NOMO-1 treated with dmso at 0.1 percent for 144 hours (cell line): Measurements from ENCODE around the gene SNTG2.

Source experiments
- DNase-seq: peaks from one replicate; lab custom pipeline; 2025; ENCODE audit not compliant: unreplicated experiment; lab: John Stamatoyannopoulos, UW

Gene SNTG2

DNA sequence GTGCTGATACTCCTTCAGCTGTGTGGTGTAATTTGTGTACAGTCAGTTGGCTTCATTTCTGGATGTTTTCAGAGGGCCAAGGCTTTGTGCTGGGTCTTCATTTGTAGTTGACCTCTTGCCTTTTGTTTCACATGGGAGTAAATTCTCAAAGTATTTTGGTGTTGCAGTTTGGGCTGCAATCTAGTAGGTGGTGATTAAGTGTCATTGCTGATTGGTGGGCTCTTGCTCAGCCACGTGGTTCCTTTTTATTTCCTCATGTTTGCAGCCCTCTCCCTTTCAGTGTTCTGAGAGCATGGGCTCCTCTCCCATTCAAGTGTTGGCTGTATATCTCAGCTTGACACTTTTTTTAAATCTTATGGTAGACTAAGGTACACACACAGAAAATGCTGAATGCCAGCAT lies 96.8 kb downstream of the SNTG2 start:
- no peak for DNase-seq

DNA sequence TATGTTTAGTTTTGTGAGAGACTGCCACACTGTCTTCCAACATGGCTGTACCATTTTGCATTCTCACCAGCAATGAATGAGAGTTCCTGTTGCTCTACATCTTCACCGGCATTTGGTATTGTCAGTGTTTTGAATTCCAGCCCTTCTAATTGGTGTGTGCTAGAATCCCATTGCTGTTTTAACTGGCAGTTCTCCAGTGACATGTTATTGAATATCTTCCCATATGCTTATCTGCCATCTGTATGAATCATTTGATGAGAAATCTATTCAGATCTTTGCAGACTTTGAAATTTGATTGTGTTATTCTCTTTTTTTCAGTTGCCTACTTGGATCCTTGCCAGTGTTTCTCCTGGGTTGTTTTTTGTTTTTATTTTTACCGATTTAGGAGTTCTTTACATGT lies 99.0 kb downstream of the SNTG2 start:
- DNase-seq: no peak

DNA sequence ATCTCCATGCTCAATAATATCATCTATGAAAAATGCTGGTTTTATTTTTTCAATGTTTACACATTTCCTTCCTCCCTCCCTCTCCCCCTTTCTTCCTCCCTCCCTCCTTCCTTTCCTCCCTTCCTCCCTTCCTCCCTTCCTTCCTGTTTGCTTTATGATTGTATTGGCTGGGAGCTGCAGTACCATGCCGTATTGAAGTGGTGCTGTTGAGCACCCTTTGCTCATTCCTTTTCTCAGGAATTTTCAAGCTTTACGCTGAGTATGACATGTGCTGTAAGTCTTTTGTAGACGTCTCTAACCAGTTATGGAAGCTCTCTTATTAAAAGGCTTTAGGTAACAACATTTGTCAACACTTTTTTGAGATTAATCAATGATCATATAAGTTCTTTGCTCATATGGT lies 100.4 kb downstream of the SNTG2 start:
- DNase-seq: no peak

DNA sequence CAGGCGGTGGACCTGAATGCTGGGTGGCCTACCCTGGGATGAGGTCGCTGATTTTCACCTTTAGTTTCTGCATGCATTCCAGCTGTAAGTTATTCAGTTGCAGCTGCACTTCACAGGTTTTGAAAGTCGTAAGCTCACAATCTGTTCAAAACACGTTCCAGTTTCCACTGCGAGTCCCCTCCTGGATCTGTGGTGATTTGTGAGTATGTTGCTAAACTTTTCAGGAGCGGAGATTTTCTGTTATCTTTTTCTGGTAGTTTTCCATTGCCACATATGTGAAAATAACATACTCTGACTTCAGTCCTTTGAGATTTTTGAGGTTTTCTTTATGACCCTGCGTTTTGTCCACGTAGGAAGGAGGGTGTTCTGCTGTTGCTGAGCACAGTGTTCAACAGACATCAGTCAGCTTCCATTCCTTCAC lies 102.1 kb downstream of the SNTG2 start:
- no peak for DNase-seq

DNA sequence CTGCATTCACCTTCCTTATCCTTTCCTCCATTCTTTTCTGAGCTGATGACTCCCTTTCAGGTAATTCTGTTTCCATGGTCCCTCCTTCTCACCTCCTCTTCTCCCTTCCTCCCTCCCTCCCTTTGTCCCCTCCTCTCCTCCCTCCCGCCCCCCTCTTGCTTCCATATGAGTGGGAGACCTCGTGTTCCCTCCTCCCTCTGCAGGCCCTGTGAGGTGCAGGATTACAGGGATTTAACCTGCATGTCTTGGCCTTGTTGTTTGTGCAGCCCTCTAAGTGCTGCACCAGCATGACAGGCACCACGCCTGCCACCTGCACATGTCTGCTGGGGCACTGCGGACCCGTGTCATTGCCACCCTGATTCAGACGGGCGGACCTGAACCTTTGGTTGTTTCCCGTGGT lies 103.1 kb downstream of the SNTG2 start:
- no peak for DNase-seq

DNA sequence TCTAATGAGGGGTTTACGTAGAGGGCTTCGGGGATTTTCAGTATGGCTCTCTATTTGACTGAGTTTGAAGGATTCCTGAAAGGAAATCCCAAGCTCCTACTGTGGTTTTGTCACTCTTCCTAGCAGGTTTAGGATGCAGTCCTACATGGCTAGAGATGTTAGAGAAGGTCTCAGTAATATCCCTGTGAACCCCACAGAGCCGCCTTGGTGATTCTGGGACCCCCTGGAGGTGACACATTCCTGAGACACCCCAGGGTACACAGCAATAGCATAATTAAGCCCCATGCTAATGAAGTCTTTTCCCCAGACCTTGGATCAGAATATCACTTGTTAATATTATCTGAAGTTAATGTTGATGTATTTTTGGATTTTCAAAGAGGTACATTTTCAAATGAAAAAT lies 103.8 kb downstream of the SNTG2 start:
- no peak for DNase-seq

DNA sequence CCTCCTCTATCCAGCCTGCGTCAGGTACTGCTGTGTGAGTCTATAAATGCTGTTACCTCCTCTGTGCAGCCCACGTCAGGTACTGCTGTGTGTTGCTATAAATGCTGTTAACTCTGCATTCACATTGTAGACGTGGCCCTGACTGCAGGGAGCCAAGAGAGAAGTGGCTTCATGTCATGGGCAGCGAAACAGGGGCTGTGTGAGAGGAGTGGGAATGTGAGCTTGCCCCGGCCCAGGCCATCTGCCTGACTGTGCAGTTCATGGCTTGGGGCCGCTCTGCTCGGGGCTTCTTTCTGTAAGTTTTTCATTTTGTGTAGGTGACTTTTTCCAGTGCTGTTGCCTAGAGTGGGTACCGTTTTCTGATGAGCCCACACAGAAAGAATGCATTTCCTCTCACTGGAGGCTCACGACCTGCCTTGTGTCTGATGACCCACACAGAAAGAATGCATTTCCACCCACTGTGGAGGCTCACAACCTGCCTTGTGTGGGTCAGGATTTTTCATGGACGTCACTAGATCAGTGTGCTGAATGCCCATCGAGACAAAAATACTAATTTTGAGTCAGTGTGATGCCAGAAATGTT lies 104.5 kb downstream of the SNTG2 start:
- DNase-seq: no peak

DNA sequence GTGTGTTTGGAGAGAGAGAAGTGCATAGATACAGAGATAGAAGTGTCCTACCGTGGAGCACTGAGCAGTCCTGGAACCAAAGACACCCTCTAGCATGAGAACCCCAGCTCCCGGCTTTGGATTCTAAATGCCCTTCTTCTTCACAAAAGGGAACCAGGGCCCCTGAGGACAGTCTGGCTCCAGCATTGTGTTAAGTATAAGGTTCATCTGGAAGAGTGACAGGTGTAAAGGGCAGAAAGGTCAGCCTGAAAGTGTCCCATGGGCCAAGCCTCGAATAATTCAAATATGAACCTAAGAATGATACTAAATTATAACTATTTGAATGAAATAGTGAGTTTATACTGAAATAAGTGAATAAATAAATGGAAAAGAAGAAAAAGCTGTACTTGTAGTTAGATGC lies 109.7 kb downstream of the SNTG2 start:
- no peak for DNase-seq

DNA sequence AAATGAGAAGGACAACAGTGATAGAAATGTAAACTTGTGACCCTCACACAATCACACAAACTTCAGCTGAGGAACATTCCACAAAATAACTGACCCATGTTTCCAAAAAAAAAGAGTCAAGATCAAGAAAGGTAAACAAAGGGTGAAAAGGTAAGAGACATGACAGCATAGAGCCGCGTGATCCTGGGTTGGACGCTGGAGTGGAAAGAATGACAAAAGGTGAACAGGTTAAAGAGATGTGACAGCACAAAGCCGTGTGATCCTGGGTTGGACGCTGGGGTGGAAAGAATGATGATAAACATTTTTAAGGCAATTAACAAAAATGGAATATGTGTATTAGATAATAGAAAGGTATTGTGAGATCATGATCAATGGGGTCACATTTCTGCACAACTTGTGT lies 110.3 kb downstream of the SNTG2 start:
- DNase-seq: no peak

DNA sequence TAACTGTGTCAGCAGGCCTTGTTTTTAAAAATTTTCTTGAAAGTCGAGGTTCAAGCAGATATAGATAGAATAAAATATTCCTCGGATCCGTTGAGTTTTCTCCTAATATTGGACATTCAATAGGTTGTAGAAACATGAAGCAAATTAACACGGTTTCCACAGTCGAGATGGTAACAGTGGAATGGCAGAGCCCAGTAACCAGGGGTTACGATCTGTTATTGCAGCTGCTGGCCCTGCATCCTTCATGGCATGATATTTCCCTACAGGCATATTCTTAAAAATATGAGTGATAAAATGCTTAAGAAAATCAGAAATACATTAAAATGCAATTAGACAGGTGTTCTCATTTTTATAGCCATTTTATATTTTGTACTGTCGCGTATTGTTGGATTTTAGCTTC lies 117.6 kb downstream of the SNTG2 start:
- DNase-seq: no peak

DNA sequence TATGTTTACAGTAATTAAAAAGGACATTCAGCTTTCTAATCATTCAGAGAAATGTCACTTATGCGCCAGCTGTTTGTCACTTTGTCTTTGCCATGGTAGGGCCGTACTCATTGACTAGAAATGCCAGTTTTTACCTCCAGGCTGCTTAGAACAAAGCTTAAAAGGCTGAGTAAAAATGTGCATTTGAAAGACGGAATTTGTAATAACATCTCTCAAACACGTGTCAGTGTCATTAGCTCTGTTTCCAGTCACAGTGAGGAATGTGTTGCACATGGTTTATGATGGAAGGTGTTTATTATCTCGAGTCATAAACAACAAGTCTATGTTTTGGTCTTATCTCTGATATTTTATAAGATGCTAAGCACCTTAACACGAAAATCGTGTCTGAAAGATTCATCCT lies 118.2 kb downstream of the SNTG2 start:
- no peak for DNase-seq

DNA sequence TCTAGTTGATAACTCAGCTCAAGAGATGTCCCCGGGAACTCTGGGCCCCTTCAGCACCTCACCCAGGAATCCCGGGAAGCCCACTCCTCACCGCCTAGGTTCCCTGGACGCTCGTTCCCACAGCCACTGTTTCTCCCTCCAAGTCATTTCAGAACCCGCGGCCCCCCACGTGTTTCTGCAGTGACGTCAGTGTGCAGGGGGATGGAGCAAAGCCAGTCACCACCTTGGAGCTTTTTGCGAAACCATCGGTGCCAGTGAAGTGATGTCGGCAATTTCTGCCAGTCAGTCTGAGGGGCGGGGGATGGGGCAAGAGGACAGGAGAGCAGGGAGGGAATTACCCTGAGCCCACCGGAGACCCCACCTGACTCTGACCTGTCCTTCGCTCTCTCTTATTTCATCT lies 119.2 kb downstream of the SNTG2 start:
- DNase-seq: no peak

DNA sequence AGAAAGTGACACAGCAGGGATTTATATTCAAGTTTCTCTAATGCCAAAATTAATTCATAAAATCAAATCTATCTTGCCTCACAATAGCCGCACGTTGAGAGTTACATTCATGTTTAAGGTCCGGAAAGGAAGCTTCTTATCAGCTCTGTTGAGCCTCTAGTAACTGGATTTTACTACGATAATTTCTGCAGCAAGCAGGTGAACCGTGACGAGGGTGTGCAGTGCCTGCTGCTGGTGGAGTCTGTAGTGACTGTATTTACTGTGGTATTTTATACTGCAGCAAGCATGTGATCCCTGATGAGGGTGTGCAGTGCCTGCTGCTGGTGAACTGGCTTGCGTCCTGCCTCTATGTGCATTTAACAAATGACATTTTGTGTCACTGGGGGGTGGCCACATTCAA lies 120.0 kb downstream of the SNTG2 start:
- DNase-seq: no peak

DNA sequence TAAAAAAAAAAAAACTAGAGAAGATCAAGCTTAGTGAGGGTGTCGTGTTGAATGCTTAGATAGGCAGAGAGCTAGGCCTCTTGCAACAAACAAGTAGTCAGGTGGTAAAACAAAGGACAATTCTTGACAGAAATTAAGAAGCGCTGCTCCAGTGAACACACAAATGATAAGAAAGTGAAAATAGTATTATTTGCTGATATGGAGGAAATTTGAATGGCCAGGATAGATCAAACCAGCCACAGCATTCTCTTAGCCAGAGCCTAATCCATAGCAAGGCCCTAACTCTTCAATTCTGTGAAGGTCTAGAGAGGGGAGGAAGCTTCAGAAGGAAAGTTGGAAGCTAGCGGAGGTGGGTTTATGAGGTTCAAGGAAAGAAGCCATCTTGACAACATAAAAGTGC lies 121.0 kb downstream of the SNTG2 start:
- no peak for DNase-seq

DNA sequence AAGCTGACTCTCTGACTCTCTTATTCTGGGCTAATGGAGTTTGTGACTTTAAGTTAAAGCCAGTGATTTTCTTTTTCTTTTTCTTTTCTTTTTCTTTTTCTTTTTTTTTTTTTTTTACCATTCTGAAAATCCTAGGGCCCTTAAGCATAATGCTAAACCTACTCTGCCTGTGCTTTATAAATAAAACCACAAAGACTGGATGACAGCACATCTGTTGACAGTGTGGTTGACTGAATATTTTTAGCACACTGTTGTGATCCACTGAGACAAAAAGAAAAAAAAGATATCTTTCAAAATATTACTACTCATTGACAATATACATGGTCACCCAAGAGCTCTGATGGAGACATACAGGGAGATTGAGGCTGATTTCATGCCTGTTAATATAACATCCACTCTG lies 121.6 kb downstream of the SNTG2 start:
- no peak for DNase-seq

DNA sequence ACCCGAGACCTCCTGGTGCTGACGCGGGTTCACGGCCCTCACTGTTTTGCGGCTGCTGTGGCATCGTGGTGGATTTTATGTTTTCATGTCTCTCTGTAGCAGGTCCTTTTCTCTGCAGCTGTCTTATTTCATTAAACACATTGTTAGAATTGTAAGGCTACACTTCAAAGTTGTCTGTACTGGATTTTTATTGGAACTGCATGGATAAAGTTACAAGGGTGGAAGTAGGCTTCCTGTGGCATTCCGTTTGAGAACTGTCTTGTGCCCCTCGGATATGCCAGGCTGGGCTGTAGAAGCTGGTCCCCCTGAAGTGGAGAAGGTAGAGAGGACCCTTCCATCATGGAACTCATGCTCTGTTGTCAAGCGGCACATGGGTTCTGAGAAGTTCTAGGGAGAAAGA lies 127.3 kb downstream of the SNTG2 start:
- DNase-seq: no peak

DNA sequence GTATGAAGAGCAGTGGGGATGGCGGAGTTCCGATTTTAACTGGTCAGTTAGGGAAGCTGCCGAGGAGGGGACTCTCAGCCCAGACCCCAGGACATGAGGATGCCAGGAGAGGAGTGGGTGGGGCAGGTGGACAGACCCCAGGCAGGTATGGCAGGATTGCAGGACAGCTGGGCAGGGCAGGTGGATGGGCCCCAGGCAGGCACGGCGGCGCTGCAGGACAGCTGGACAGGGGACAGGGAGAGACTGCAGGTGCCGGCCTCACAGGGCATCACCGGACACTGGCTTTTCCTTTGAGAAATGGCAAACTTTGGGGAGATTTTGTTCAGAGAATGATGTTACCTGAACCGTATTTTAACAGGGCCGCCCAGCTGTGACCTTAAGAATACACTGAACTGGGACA lies 127.7 kb downstream of the SNTG2 start:
- no peak for DNase-seq

DNA sequence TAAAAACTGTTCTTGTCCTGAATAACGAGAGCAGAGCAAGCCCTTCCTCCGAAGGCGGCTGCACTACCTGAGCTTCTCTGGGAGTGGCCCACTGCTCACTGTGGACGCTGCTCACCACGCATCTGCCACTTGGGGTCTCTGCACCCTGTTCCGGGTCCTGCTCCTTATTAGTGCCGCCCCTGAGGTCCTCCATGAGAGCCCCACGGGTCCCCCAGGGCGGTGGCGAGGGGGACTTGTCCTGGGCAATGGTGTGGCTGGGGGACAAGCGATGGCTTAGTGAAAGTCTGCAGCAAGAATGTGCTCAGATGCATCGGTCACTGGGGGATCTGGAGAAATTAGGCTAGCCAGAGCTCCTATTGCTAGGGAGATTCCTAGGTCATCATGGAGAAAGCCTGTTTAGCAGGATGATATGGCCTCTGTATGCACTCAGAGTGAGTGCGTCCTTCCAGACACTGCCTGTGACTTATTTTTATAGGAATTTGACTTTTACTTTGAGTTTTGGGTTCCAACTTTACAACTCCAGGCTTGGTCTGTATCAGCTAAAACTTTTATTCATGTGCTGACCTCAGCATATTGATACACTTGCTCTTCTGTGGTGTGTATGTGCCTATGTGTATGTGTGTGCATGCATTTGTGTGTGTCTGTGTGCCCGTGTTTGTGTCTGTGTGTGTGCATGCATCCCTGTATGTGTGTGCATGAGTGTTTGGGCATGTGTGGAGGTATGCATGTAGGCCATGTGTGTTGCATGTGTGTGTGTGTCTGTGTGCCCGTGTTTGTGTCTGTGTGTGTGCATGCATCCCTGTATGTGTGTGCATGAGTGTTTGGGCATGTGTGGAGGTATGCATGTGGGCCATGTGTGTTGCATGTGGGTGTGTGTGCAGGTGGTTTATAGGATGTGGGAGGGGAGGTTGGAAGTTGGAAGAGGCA lies 129.5 kb downstream of the SNTG2 start:
- no peak for DNase-seq

DNA sequence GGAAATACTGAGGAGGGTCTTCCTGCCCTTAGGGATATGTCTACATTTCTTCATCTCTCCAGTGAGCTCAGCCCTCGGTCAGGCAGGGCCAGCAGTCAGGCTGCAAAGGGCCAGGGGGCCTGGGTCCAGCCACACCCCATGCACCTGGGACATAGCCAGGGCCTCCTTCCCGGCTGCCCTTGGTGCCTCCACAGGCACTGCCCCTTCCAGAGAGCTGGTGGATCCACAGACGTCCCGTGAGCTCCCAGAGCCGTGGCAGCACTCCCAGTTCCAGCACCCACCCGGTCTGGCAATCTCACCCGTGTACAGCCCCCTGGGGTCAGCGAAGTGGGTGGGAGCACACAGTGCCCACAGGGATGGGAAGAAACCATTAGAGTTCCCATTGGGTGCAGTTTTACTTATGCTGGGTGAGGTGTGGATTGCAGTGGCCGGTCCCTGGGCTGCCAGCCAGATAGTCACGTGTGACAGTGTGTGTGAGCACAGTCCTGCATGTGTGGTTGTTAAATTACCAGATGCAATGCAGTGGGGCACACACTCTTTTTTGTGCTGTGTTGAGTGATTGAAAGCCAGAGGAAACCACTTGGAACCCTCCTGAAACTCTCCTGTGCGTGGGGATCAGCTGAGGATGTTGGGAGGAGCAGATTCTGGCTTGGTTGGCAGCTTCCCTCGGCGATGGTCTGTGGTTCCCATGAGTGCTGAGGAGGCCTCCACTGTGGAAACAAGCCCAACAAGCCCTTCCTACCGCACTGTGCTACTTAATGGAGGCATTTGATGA lies 131.0 kb downstream of the SNTG2 start:
- DNase-seq: no peak

DNA sequence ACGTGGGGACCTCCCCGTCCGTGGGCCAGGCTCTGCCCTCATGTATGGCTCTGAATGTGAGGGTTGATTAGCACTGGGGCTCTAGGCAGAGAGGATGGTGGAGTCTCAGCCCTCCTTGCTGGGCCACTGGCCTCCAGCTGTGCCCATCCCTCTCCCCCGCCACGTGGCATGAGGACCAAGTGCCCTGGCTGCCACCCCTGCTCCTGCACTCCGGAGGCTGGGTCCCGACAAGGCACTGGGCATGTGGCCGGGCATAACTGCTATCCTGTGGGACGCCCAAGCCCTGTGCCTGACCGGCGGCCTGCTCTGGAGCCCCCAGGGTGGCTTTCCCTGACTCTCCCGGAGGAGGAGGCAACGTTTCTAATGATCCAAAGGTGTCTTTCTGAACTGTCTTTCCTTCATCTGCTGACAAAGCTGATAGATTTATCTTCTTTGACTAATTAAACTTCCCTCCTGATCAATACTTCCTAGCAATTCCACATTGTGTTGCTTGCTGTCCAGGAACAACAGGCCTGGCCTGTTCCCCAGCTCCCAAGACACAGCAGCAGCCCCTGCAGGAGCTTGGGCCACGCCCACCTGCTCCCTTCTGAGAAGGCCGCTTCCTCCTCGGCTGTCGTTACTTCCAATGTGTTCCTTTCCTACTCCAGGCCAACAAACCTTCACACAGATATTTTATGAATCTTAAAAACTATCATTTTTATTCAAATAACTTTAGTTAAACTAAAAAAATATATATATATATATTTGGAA lies 132.0 kb downstream of the SNTG2 start:
- DNase-seq: no peak

DNA sequence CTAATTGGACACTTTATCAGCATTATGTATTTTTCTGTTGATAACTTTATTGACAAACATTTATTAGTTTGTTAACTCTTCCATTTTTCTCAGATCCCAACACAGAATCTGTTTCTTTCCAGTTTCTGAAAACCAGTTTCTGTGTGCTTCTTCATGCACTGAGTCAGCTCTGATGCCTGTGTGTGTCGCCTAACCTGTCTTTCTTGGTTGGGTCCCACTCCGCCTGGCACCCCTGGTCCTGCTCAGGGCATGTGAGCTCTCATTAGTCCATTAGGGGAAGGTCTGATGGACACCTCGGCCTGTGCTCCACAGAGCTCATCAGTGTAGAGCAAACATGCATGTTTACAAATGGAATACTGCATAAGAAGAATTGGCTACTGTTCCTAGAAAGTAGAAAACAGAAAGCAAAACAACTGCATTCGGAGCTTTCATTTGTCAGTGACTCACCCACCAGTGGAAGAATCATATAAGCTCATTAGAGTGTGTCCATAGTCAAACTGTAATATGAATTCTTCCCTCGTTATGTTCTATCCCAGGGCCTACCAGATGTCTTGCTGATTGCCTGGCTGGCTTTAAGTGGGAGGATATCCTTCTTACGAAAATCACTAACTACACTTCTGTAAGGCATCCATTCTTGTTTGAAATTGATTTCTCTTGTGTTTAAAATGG lies 137.7 kb downstream of the SNTG2 start:
- no peak for DNase-seq
